Activated naive CD4-positive, alpha-beta T cell treated with anti-CD3 and anti-CD28 coated beads, Interleukin-2, amount 50 U/mL, for 16 hours (primary cell): ENCODE results near the gene RPUSD3.

Experiments
- DNase-seq: peaks from one replicate; pipeline ENCODE4 v3.0.0-alpha.2; 2020

The RPUSD3 gene

DNA sequence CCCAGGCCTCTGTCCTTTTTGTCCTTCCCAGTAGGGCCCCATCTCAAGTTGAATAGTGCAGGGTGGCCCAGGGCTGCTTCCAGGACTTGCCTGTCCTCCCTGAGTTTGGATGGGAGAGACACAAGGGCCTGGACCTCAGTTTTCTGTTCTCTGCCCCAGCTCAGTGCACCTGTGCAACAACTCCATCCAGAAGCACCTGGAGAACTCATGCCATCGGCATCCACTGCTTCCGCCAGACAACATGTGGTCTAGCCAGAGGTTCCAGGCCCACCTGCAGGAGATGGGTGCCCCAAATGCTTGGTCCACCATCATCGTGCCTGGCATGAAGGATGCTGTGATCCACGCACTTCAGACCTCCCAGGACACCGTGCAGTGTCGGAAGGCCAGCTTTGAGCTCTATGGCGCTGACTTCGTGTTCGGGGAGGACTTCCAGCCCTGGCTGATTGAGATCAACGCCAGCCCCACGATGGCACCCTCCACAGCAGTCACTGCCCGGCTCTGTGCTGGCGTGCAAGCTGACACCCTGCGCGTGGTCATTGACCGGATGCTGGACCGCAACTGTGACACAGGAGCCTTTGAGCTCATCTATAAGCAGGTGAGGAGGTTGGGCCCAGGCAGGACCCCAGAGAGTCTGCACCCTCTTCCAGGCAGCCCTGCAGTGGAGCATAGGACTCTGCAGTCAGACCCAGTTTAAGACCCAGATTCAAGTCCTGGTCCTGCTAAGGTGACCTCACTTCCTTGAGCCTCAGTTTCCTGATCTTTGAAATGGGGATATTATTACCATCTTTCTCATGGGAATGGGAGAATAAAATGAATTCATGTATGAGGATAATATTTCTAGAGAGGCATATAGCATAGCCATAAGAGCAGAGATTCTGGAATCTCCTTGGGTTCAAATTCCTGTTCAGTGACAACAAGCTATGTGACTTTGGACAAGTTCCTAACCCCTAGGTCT is 14.7 kb downstream of the RPUSD3 start:
- DNase-seq = no peak

DNA sequence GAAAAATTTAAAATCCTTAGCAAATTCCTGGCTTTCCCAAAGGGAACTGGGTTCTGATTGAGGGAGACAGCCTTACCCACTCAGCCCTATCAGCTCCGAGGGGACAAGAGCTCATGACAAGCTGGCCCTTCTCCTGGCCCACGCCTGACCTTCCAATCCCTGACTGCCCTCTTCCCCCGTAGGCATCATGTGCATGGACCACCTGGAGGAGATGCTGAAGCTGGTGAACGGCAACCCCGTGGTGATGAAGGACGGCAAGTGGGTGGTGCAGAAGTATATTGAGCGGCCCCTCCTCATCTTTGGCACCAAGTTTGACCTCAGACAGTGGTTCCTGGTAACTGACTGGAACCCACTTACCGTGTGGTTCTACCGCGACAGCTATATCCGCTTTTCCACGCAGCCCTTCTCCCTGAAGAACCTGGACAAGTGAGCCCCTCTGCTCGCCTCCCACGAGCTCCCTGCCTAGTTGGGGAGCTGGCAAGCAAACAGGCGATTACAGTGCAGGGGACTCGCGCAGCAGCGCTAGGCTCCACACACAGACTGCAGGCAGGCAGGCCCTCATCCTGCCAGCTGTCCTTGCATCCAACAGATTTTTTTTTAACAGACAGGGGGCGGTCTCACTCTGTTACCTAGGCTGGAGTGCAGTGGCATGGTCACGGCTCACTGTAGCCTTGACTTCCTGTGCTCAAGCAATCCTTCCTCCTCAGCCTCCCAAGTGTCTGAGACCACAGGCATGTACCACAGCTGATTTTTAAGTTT is 16.8 kb downstream of the RPUSD3 start:
- no peak for DNase-seq

- no peak for DNase-seq
These were observed 18.3 kb downstream of the RPUSD3 start for GRCh38 chr3:9825451-9826040.

DNA sequence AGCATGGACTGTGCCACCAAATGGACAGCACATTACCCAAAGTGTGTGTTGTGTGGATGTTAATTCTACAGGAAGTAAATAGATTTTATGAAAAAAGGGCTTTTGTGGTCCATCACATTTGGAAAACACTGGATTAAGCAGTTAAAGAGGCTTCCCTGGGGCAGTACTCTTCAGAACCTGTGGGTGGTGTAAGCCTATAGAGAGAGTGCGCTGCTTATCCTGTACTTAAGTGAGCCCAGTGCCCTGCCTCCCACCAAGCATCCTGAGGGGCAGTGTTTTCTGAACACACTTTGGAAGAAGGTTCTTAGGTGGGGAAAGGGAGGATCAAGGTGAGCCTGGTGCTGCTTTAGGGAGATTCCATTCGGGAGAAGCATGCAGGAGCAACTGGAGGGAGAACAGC is 22.9 kb downstream of the RPUSD3 start:
- DNase-seq = no peak

DNA sequence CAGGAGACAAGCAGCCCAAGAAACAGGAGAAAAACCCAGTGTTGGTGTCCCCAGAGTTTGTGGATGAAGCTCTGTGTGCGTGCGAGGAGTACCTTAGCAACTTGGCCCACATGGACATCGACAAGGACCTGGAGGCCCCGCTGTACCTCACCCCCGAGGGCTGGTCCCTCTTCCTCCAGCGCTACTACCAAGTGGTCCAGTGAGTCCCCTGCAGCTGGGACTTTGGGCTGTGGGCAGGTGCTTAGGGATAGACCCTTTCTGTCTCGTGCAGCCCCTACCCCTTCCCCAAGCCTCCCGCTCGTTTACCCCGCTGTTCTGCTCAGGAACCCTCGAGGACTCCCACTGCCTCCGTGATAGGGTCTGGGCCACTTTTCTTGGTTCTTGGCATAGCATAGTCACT is 23.3 kb downstream of the RPUSD3 start:
- no peak for DNase-seq

DNA sequence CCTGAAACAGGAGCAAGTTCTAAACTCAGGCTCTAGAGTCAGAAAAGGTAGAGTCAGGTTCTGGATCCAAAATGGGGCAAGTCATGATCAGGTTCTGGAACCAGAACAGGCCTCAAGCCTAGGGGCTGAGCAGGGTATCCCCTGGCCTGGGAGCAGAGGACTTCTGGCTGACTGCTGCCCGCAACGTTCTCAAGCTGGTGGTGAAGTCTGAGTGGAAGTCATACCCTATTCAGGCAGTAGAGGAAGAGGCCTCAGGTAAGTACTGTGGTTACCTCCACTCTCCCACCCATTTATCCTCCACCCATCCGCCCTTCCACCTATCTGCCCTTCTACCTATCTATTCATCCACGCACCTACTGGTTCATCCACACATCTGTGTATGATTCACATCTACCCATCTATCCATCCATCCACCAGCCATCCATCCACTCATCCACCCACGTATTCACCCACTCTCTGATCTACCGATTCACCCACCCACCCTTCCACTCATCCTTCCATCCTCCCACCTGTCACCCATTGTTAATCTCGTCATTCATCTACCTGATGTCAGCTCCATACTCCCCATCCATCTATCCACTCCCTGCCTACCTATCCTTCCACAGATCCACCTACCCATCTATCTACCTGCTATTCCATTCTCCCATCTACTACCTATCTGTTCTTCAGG is 25.0 kb downstream of the RPUSD3 start:
- no peak for DNase-seq

- DNase-seq = no peak
These were observed 26.4 kb downstream of the RPUSD3 start for GRCh38 chr3:9817436-9817835.

GRCh38 chr3:9815986-9816385 is 27.8 kb downstream of the RPUSD3 start:
- DNase-seq = no peak

DNA sequence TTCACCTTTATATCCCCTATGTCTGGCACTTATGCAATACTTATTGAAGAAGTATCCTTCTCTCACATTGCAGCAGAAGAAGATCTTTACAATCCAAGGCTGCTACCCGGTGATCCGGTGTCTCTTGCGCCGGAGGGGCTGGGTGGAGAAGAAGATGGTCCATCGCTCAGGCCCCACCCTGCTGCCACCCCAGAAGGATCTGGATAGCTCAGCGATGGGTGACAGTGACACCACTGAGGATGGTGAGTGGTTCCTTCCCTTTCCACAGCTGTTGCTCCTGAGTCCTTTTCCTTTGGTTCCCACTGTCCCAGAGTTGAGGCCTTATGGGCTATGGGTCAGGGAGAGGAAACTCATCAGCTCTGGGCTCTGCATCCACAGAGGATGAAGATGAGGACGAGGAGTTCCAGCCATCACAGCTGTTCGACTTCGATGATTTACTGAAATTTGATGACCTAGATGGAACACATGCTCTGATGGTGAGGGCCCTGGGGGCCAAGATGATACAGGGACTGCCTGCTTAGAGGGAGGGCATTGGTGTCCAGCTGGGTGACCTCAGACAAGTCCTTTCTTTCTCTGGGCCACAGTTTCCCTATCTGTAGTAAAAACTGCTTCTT is 30.8 kb downstream of the RPUSD3 start:
- DNase-seq = no peak

DNA sequence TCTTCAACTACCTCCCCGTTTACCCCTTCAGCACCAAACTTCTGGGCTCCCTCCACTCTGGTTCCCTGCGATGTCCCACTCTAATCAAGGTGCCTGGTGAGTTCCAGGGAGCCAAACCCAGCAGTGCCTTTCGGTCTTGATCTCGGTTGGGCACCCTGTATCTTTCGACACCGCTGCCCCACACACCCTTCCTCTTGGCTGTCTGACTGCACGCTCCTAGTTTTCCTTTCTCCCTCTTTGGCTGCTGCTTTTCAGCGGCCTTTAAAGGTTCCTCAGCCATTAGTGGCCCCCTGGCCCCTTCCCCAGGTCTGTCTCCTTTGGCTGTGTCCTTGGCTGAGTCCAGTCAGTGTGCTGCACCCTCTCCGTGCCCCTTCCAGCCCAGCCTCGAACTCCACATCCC is 33.0 kb downstream of the RPUSD3 start:
- DNase-seq = no peak

DNA sequence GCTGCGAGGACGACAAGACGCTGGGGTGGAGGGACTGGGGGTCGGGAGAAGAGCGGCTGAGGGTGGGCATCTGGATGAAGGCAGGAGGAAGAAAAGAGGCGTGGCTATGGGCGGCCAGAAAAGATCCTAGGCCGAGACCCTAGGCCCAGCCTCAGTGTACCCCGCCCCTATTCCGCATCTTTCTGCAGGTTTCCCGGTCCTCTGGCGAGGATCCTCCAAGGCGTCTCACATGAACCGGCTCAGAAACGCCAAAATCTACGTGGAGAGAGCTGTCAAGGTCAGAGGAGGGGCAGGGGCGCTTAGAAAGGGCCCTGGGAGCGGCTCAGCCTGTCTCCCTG is 33.4 kb downstream of the RPUSD3 start:
- no peak for DNase-seq

DNA sequence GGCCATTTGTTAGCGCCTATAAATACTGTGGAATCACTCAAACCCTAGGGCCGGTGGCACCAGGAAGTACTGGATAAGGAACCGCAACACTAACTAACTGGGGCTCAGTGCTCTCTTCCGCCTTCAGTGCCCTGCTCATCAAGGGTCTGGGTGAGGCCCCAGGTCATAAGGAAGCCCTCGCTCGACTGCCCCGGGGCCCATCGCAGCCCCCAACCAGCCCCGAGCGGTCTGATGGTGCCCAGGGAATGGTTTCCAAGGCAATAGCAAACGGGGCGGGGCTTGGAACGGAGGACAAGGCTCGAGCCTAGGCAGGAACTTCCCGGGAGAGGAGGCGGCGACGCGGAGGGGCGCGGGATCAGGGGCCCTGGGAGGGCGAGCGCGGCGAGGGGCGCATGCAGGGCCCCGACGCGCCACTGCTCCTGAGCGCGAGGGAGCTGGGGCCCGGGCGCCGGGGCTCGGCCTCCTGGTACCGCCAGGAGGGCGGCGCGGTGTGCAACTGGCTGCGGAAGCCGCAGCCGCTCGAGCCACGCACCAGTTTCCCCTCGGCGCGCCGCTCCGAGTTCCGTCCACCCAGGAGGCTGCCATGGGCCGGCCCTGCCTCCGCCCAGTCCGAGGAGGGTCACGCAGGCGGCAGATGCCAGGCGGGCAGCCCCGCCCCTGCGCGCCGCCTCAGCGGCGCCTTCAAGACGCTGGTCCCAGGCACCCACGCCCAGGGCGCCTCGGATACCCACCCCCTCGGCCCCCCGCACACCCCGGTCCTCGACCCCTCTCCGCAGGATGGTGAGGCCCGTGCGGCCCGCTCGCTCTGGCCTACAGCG is 34.0 kb downstream of the RPUSD3 start, which contains the start of gene TTLL3:
Gene TTLL3 (plus strand): TSS at position 648 of the 818 bp plus-strand sequence. CDS start 400 bp downstream, outside the sequence.
- peak; percentile 48 for DNase-seq

DNA sequence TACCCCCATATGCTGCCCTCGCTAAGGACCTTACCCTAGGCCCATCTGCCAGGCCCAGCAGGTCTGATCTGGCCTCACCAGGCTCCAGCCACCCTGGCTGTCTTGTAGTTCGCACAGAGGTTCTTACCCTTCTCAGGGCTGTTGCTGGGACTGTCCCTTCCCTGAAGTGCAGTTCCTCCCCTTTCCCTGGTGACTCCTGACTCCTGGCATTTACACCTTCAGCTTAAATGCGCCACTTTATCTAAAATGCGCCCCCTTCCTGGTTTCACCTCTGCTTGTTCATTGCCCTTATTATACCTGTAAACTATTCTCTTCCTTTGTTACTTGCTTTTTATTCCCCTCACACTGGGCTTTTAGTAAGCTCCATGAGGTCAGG is 34.6 kb downstream of the RPUSD3 start:
- DNase-seq = no peak

- peak; percentile 62 for DNase-seq
These were observed 35.3 kb downstream of the RPUSD3 start for GRCh38 chr3:9808345-9809037.

- no peak for DNase-seq
These were observed 35.8 kb downstream of the RPUSD3 start for GRCh38 chr3:9807981-9808344.

DNA sequence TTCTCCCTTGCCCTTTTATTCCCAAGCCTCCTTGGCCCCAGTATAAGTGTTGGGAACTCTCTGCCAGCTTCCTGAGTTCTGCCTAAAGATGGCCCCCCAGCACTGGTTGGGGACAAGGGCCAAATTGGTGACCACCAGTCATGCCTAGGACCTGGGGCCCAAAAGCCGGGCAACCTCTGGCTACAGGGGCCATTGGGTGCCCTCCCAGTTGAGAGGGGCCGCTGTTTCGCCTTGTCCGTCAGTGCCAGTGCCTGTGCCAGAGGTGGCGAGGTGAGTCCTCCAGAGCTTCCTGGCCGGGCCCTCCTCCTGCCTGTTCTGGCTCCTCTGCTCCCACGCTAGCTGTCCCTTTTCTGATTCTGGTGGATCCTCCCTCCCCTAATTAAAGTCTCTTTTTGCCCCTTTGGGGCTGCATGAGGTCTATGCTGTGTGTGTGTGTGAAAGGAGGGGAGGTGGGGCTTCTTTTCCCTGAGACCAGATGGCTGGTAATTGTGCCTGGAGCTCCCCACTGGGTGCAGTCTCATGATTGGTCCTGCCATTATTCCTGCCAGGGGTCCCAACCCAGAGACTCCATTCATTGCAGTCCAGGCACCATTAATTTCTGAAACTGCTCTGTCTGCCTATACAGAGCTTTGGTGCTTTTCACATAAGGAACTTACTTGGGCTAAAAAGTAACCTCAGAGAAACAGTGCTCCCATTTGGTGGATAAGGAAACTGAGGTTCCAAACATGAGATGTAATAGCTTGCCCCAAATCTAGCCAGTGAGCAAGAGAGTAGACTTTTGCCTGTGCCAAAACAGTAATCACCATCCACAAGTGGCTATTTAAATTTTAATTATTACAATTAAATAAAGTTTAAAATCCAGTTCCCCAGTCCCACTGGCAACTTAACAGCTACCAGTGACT is 36.9 kb downstream of the RPUSD3 start:
- no peak for DNase-seq

DNA sequence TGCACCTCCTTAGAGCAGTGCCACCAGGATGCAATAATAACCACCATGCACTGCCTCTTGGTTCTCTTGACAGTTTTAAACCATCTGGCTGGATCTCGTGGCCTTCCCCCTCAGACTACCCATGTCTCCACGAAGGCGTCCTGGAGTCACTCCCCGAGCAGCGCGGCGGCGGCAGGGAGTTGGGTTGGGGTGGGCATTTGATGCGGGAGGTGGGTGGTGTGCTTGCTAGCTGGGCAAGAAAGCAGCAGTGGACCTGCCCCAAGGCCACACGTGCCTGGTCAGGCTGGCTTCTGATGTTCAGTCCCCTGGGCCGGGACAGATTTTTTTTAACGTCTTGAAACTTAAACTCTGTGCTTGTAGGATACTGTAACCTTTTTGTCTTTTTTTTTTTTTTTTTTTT is 37.7 kb downstream of the RPUSD3 start:
- DNase-seq = no peak

GRCh38 chr3:9804996-9805395 is 38.8 kb downstream of the RPUSD3 start:
- DNase-seq = no peak

GRCh38 chr3:9803494-9803893 is 40.3 kb downstream of the RPUSD3 start:
- no peak for DNase-seq

DNA sequence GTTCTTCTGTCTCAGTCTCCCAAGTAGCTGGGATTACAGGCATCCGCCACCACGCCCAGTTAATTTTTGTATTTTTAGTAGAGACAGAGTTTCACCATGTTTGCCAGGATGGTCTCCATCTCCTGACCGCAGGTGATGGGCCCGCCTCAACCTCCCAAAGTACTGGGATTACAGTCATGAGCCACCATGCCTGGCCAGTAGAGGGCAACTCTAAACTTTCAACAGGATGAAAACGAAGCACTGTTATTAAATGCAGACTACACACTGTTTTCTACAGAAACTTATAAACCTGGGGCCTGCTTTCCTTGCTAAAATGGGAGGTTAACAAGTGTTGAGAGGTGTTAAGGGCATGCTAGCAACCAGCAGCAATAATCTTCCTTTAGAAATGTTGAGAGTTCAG is 43.3 kb downstream of the RPUSD3 start:
- no peak for DNase-seq
